Measurements from ENCODE around the gene SYNCRIP.
"Not testable (repeated sequence)": the region's sequence is repeated elsewhere in the genome, so short reads cannot be mapped to it uniquely, and the experiment has no call there.

Gene SYNCRIP

DNA sequence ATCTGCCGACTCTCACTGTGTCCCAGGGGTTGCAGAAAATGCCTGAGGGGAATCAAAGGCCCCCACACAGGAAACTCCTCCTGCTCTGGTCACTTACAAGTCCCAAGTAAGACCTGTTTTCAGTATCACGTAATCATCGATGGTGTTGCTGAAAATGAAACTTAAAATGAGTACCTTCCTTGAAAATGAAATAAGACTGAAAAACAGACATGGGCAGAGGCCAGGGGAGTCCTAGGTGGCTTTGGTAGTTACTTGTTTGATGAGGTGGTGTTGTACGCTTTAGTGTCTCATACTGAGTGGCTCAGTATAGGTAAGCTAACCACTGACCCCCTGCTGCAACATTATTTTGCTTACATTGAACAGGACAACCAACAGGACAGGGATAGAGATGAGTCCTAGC lies 43.0 kb upstream of the SYNCRIP start:
- Histone ChIP-seq H4K20me1 (ENCODE audit: insufficient read depth, low read length, poor library complexity, severe bottlenecking) (no peaks in the 10 kb centered on the region), H3K79me2 (ENCODE audit: insufficient read depth, low read length) (peaks cover 12% of the 10 kb centered on the region), H3K9me3 (ENCODE audit: insufficient read depth, low read depth, low read length) (no peaks in the 10 kb centered on the region), H3K4me2 (ENCODE audit: low read depth, low read length, poor library complexity, severe bottlenecking) (no peak overlapping the region), H2AFZ (ENCODE audit: low read length) (no peak overlapping the region), H3K9ac (ENCODE audit: low read depth, low read length, poor library complexity, severe bottlenecking) (no peak overlapping the region), H3F3A (ENCODE audit: low read depth) (no peaks in the 10 kb centered on the region), H3K4me1 (ENCODE audit: insufficient read depth, low read length, poor library complexity, severe bottlenecking) (peaks cover 12% of the 10 kb centered on the region), H3K4me3 (ENCODE audit: low read length, poor library complexity, severe bottlenecking) (no peak overlapping the region), H3K36me3 (ENCODE audit: insufficient read depth, low read length) (no peaks in the 10 kb centered on the region), H3K9me2 (replicated peaks; ENCODE audit: low read depth, low read length) (no peaks in the 10 kb centered on the region), H3K27me3 (ENCODE audit: insufficient read depth, low read length, poor library complexity, severe bottlenecking) (no peaks in the 10 kb centered on the region)
- TF ChIP-seq, protein P1, sequence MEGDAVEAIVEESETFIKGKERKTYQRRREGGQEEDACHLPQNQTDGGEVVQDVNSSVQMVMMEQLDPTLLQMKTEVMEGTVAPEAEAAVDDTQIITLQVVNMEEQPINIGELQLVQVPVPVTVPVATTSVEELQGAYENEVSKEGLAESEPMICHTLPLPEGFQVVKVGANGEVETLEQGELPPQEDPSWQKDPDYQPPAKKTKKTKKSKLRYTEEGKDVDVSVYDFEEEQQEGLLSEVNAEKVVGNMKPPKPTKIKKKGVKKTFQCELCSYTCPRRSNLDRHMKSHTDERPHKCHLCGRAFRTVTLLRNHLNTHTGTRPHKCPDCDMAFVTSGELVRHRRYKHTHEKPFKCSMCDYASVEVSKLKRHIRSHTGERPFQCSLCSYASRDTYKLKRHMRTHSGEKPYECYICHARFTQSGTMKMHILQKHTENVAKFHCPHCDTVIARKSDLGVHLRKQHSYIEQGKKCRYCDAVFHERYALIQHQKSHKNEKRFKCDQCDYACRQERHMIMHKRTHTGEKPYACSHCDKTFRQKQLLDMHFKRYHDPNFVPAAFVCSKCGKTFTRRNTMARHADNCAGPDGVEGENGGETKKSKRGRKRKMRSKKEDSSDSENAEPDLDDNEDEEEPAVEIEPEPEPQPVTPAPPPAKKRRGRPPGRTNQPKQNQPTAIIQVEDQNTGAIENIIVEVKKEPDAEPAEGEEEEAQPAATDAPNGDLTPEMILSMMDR (conservative IDR thresholded peaks at IDR 0.05; ENCODE audit: low read length) = no peak
- no peak for TF ChIP-seq EZH2phosphoT487 (IDR thresholded peaks at IDR 0.05; ENCODE audit: borderline replicate concordance)

DNA sequence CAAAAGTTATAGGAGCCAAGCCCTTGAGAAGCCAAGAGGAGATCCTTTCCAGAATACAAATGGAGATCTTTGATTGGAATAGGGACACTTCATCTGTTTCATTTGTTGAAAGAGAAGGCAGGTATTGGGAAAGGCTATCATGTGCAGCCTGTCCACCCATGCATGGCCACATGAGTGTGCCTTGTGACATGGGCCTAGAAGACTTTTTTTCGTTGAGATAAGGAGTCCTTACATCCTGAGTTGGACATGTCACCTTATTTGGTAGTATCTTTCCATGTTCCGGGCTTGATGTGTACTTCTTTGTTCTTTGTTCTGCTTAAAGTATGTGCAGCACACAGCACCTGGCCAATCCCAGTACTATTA lies 42.1 kb upstream of the SYNCRIP start:
- Histone ChIP-seq H3K36me3 (ENCODE audit: insufficient read depth, low read length) (no peaks in the 10 kb centered on the region), H3K79me2 (ENCODE audit: insufficient read depth, low read length) (peaks cover 21% of the 10 kb centered on the region)

DNA sequence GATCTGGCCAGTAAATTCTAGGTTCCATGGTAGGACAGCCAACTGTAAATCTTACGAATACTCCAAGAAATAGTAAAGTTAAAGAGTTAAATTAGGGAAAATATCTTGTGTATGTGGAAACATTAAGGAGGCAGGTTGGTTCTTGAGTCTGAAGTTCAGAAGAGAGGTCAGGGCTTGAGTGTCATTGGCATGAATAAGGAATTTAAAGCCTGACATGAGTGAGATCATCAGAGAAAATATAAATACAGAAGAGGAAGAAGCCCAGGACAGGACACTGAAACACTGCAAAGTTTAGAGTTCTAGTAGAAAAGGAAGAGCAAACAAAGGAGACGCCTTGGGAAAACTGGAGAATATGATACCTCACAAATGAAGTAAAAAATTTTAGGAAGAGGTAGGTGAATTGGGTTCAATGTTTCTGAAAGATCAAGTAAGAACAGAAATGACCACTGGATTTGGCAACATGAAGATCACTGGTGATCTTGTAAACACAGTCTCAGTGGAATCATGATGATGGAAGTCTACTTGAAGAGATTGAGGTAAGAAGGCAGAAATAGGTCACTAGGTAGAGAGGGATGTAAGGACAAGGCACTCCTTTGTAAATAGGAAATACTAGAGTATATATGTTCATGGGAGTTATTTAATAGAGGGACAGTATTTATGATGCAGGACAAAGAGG lies 41.6 kb upstream of the SYNCRIP start:
- Histone ChIP-seq H4K20me1 (ENCODE audit: insufficient read depth, low read length, poor library complexity, severe bottlenecking) (no peaks in the 10 kb centered on the region), H3K9me2 (replicated peaks; ENCODE audit: low read depth, low read length) (no peaks in the 10 kb centered on the region), H3F3A (ENCODE audit: low read depth) (no peaks in the 10 kb centered on the region), H3K79me2 (ENCODE audit: insufficient read depth, low read length) (peaks cover 26% of the 10 kb centered on the region), H3K9me3 (ENCODE audit: insufficient read depth, low read depth, low read length) (no peaks in the 10 kb centered on the region), H3K4me3 (ENCODE audit: low read length, poor library complexity, severe bottlenecking) (no peak overlapping the region), H3K36me3 (ENCODE audit: insufficient read depth, low read length) (no peaks in the 10 kb centered on the region), H3K4me1 (ENCODE audit: insufficient read depth, low read length, poor library complexity, severe bottlenecking) (peaks cover 24% of the 10 kb centered on the region), H3K4me2 (ENCODE audit: low read depth, low read length, poor library complexity, severe bottlenecking) (no peak overlapping the region), H3K9ac (ENCODE audit: low read depth, low read length, poor library complexity, severe bottlenecking) (no peak overlapping the region), H2AFZ (ENCODE audit: low read length) (no peak overlapping the region), H3K27me3 (ENCODE audit: insufficient read depth, low read length, poor library complexity, severe bottlenecking) (no peaks in the 10 kb centered on the region)
- TF ChIP-seq, protein P1 (conservative IDR thresholded peaks at IDR 0.05; ENCODE audit: low read length) = no peak
- TF ChIP-seq EZH2phosphoT487 (IDR thresholded peaks at IDR 0.05; ENCODE audit: borderline replicate concordance) = no peak

More for the DNA sequence above, 42.1 kb upstream of the SYNCRIP start:
- H3K9me2 ChIP-seq (replicated peaks; ENCODE audit: low read depth, low read length) = no peaks in the 10 kb centered on the region
- no peaks in the 10 kb centered on the region for H3K27me3 ChIP-seq (ENCODE audit: insufficient read depth, low read length, poor library complexity, severe bottlenecking)
- no peak for TF ChIP-seq EZH2phosphoT487 (IDR thresholded peaks at IDR 0.05; ENCODE audit: borderline replicate concordance)
- TF ChIP-seq, protein P1 (conservative IDR thresholded peaks at IDR 0.05; ENCODE audit: low read length) = no peak
- H3F3A ChIP-seq (ENCODE audit: low read depth) = no peaks in the 10 kb centered on the region
- peaks cover 21% of the 10 kb centered on the region for H3K4me1 ChIP-seq (ENCODE audit: insufficient read depth, low read length, poor library complexity, severe bottlenecking)
- H2AFZ ChIP-seq (ENCODE audit: low read length) = no peak overlapping the region
- no peak overlapping the region for H3K4me2 ChIP-seq (ENCODE audit: low read depth, low read length, poor library complexity, severe bottlenecking)
- no peak overlapping the region for H3K9ac ChIP-seq (ENCODE audit: low read depth, low read length, poor library complexity, severe bottlenecking)
- H3K9me3 ChIP-seq (ENCODE audit: insufficient read depth, low read depth, low read length) = no peaks in the 10 kb centered on the region
- no peak overlapping the region for H3K4me3 ChIP-seq (ENCODE audit: low read length, poor library complexity, severe bottlenecking)
- no peaks in the 10 kb centered on the region for H4K20me1 ChIP-seq (ENCODE audit: insufficient read depth, low read length, poor library complexity, severe bottlenecking)

DNA sequence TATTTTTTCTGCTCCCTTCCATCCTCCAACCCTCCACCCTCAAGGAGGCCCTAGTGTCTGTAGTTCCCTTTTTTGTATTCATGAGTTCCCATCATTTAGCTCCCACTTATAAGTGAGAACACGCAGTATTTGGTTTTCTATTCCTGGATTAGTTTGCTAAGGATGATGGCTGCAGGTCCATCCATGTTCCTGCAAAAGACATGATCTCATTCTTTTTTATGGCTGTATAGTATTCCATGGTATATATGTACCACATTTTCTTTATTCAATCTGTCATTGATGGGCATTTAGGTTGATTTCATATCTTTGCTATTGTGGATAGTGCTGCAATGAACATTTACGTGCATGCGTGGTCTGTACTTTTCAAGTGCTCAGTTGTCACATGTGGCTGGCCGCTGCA lies 39.2 kb upstream of the SYNCRIP start:
- not testable (repeated sequence) for H2AFZ ChIP-seq (ENCODE audit: low read length); H3F3A ChIP-seq (ENCODE audit: low read depth); H3K36me3 ChIP-seq (ENCODE audit: insufficient read depth, low read length); H3K27me3 ChIP-seq (ENCODE audit: insufficient read depth, low read length, poor library complexity, severe bottlenecking); H3K9me2 ChIP-seq (replicated peaks; ENCODE audit: low read depth, low read length); H3K9me3 ChIP-seq (ENCODE audit: insufficient read depth, low read depth, low read length); H3K9ac ChIP-seq (ENCODE audit: low read depth, low read length, poor library complexity, severe bottlenecking); H3K4me3 ChIP-seq (ENCODE audit: low read length, poor library complexity, severe bottlenecking)
- H3K4me2 ChIP-seq (ENCODE audit: low read depth, low read length, poor library complexity, severe bottlenecking) = peak overlapping the region; percentile 61
- H3K79me2 ChIP-seq (ENCODE audit: insufficient read depth, low read length) = peaks cover 43% of the 10 kb centered on the region
- peaks cover 29% of the 10 kb centered on the region for H3K4me1 ChIP-seq (ENCODE audit: insufficient read depth, low read length, poor library complexity, severe bottlenecking)
- peaks cover 15% of the 10 kb centered on the region for H4K20me1 ChIP-seq (ENCODE audit: insufficient read depth, low read length, poor library complexity, severe bottlenecking)
